D721Med (cell line): ENCODE measurements around the gene NAV3.
A peak's percentile ranks its signal among the peaks of the same experiment; 100 is the strongest.

Experiments
- DNase-seq: peaks from one replicate; pipeline ENCODE4 v3.0.0; 2011; ENCODE audit warnings: low spot score; ENCODE audit not compliant: insufficient read length
- FAIRE-seq: peaks from 2 replicates; lab custom pipeline; 2011; peaks lifted over from hg19 to GRCh38; lab: Jason Lieb, UNC
- TF ChIP-seq, protein P1 (sequence below): IDR thresholded peaks from 2 replicates; pipeline ENCODE4 v1.5.1; 2012; ENCODE audit warnings: mild to moderate bottlenecking, control low read depth; ENCODE audit not compliant: insufficient read depth; ENCODE audit errors: missing control alignments

NAV3 gene

DNA sequence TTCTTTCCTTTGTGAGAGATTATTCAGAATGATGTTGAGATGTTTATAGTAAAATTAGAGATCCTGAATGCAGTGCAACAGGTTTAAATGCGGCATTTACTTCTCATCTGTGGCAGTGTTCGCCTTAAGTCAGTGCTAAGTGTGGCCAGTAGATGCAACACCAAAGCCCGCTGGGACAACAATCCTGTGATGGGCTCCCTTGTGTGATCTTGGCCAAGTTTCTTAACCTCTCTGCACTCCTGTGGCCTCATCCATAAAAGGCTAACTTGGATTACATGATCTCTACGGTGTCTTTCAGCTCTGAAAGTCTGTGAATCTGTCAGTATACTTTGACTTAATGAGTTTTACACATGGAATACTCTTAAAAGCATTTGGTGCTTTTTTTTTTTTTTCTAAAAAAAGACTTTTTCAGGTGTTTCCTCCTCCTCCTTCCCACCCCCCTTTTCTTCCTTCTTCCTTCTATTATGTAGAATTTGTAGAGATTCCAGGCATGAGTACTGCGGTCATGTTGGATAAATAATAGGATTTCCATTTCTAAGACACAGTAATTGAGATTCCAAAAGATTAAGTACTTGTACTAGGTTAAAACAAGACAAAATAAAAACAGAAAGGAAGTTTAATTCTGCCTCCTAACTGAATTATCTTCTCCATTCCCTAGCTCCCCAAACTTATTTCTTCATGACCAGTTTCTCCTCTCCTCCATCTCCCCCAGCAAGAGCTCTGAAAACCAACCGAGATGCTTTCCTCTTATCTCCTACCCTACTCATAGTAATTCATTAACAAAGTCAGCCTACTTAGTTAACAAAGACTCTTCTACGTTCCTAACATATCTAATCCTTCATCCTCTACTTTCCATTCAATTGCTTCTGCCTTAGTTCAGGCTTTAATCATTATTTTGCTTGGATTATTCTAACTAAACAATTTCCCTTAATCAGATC, 42.2 kb upstream of the NAV3 start:
- FAIRE-seq (no peak), DNase-seq (no peak)
- TF ChIP-seq, protein P1, sequence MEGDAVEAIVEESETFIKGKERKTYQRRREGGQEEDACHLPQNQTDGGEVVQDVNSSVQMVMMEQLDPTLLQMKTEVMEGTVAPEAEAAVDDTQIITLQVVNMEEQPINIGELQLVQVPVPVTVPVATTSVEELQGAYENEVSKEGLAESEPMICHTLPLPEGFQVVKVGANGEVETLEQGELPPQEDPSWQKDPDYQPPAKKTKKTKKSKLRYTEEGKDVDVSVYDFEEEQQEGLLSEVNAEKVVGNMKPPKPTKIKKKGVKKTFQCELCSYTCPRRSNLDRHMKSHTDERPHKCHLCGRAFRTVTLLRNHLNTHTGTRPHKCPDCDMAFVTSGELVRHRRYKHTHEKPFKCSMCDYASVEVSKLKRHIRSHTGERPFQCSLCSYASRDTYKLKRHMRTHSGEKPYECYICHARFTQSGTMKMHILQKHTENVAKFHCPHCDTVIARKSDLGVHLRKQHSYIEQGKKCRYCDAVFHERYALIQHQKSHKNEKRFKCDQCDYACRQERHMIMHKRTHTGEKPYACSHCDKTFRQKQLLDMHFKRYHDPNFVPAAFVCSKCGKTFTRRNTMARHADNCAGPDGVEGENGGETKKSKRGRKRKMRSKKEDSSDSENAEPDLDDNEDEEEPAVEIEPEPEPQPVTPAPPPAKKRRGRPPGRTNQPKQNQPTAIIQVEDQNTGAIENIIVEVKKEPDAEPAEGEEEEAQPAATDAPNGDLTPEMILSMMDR, result no peak

DNA sequence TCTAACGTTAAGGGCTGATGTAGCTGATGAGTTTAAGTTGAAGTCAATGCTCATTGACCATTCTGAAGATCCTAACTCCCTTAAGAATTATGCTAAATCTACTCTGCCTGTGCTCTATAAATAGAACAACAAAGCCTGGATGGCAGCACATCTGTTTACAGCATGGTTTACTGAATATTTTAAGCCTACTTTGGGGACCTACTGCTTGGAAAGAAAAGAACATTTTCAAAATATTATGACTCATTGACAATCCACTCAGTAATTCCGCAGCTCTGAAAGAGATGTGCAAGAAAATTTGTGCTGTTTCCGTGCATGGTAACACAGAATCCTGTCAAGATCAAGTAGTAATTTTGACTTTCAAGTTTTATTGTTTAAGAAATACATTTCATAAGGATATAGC, 35.0 kb upstream of the NAV3 start:
- DNase-seq (no peak), FAIRE-seq (no peak)
- TF ChIP-seq, protein P1, result no peak

DNA sequence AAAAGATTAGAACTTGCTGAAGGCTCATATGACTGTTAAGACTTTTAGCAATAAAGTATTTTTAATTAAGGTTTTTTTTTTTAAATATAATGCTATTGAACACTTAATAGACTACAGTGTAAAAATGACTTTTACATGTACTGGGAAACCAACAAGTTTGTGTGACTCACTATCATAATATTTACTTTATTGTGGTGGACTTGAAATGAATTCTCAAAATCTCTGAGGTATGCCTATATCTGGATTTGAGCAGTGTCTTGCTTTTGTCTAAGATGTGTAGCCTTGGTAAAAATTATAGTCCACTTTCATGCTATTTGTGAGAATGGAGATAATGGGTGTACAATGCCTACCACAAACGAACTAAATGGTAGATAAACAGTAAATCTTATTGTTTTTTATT, 33.9 kb upstream of the NAV3 start:
- TF ChIP-seq, protein P1, result no peak
- FAIRE-seq (no peak), DNase-seq (no peak)

DNA sequence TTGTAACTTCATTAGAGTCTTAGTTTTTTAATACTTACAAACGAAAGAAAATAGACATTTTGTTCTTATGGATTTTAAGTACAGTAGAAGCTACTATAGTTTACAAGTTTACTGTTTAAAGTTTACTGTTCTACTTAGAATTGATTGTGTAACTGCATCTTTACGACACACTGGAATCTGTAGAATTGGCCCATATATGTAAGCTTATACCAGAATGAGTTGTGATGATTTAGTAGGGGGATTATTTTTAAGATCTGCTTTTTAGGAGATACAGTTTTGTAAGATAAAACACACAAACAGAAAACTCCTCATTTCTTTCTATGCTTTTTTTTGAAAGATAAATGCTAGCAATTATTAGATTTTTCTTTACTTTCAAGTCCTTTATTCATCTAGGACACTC, 30.2 kb upstream of the NAV3 start:
- TF ChIP-seq, protein P1, result no peak
- DNase-seq, result no peak
- FAIRE-seq, result no peak

DNA sequence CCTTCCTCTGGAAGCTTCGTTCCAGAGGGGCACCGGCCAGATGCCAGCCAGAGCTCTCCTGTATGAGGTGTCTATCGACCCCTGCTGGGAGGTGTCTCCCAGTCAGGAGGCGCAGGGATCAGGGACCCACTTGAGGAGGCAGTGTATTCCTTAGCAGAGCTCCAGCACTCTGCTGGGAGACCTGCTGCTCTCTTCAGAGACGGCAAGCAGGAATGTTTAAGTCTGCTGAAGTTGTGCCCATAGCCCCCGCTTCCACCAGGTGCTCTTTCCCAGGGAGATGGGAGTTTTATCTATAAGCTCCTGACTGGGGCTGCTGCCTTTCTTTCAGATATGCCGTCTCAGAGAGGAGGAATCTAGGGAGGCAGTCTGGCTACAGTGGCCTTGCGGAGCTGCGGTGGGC, 22.2 kb upstream of the NAV3 start:
- DNase-seq (no peak), FAIRE-seq (no peak)
- TF ChIP-seq, protein P1, result no peak

DNA sequence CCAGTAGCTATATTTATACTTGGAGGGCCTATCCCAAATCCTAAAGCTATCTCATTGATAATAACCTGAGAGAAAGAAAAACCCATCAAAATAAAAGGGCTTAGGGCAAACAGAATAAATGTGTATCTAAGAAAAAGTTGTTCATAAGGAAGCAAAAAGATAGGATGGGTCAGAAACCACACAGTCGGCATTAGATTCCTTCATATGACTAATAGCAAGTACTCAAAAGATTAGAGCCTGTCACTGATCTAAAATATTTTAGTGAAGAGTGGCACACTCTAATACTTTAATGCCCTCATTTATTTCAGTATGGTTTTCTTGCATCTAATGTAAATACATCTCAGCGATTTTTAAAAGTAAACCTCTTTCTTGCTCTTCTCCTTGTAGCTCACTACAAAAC, 17.1 kb upstream of the NAV3 start:
- TF ChIP-seq, protein P1, result no peak
- peak; percentile 48 for FAIRE-seq
- no peak for DNase-seq

DNA sequence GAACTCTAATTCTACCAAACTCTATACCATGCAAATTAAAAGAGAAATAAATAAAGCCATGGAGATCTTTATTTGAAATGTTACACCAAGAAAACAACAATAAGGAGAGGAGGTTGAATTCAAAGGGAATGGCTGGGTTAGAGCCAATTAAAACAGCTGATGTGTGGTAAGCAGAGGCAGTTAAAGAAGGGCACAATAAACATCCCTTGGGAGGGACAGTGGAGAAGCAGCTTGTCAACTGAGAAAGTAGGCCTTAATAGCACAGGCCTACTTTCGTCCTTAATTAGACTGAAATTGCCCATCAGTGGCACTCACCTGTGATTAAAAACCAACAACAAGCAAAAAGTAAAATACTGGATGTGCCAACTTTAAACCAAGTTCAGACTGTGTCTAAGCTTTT, 16.3 kb upstream of the NAV3 start:
- TF ChIP-seq, protein P1, result no peak
- FAIRE-seq (no peak), DNase-seq (no peak)
